PC-9 (cell line): ENCODE data around the gene ROBO1.

Source experiments
- CTCF ChIP-seq: fragments of 200-600 bp; sonication (generic); conservative IDR thresholded peaks from 2 replicates; pipeline ENCODE4 v1.6.1; 2017; ENCODE audit warnings: mixed run types, antibody characterized with exemption, mild to moderate bottlenecking, moderate library complexity
- EZH2 ChIP-seq: fragments of 200-600 bp; sonication (generic); IDR thresholded peaks from 2 replicates; pipeline ENCODE4 v1.8.0; 2017; ENCODE audit warnings: antibody characterized with exemption, low read depth

GRCh38 chr3:78606756-78607155 lies 1161.0 kb downstream of the ROBO1 start:
- TF ChIP-seq CTCF = no peak
- no peak for TF ChIP-seq EZH2
